IPS DF 4.7 (cell line): ENCODE results near the gene ORM2.
"Not testable (repeated sequence)": the region's sequence is repeated elsewhere in the genome, so short reads cannot be mapped to it uniquely, and the experiment has no call there.

Experiments used
- DNase-seq: peaks from one replicate; pipeline ENCODE4 v3.0.0-alpha.2; 2013; ENCODE audit warnings: low spot score; ENCODE audit errors: extremely low read depth

The ORM2 gene

GRCh38 chr9:114313186-114313585 is 16.5 kb upstream of the ORM2 start:
- DNase-seq: no peak

- no peak for DNase-seq
Observed at GRCh38 chr9:114314256-114314867, 15.3 kb upstream of the ORM2 start.

- DNase-seq: no peak
Observed at GRCh38 chr9:114314881-114315722, 14.6 kb upstream of the ORM2 start.

DNA sequence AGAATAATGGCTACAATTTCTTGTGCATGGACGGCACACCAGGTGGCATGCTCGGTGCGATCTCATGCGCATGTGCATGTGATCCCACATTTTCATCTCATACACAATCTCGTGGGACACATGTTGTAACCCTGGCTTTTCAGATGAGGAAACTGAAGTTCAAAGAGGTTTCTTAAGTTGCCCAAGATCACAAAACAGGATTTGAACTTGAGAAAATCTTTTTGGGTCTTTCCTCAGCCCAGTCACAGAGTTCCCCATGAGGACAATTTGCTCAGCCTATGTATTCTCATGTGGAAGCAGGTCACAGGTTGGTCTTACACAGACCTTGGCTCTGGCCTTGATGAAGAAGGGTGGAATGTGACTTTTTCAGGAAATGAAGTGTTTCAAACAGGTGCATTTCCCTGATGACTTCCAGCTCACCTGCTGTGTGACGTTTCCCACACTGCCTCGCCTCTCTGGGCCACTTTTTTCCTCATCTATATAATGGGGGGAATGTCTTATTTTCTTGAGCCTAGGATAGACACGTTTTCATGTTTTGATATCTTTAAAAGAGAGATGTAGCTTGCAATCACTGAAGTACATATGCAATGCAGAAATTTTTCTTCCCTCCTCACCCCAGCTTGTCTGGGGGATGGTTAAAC is 13.8 kb upstream of the ORM2 start:
- DNase-seq: no peak

GRCh38 chr9:114316605-114317230 is 13.0 kb upstream of the ORM2 start:
- DNase-seq: no peak

- no peak for DNase-seq
Observed at GRCh38 chr9:114317665-114318357, 11.9 kb upstream of the ORM2 start.

GRCh38 chr9:114318416-114318815 is 11.3 kb upstream of the ORM2 start:
- DNase-seq: no peak

GRCh38 chr9:114319147-114319546 is 10.5 kb upstream of the ORM2 start:
- no peak for DNase-seq

DNA sequence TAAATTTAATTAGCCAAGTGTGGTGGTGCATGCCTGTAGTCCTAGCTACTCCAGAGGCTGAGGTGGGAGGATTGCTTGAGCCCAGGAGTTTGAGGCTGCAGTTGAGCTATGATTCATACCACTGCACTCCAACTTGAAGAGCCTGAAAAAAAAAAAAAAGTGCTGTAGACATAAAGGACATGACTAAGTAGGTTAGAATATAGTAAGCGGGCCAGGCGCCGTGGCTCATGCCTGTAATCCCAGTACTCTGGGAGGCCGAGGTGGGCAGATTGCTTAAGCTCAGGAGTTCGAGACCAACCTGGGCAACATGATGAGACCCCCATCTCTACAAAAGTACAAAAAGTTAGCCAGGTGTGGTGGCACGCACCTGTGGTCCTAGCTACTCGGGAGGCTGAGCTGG is 9.0 kb upstream of the ORM2 start:
- DNase-seq: not testable (repeated sequence)

DNA sequence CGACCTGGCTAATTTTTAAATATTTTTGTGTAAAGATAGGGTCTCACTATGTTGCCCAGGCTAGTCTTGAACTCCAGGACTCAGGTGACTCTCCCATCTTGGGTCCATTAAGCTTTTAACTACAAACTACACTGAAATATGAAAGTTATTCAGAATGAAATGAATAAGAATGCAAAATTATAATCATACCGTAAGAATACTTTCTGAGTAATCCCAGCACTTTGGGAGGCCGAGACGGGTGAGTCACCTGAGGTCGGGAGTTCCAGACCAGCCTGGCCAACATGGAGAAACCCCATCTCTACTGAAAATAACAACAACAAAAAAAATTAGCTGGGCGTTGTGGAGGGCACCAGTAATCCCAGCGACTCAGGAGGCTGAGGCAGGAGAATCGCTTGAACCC is 7.9 kb upstream of the ORM2 start:
- no peak for DNase-seq

GRCh38 chr9:114322160-114322818 is 7.4 kb upstream of the ORM2 start:
- DNase-seq: not testable (repeated sequence)

DNA sequence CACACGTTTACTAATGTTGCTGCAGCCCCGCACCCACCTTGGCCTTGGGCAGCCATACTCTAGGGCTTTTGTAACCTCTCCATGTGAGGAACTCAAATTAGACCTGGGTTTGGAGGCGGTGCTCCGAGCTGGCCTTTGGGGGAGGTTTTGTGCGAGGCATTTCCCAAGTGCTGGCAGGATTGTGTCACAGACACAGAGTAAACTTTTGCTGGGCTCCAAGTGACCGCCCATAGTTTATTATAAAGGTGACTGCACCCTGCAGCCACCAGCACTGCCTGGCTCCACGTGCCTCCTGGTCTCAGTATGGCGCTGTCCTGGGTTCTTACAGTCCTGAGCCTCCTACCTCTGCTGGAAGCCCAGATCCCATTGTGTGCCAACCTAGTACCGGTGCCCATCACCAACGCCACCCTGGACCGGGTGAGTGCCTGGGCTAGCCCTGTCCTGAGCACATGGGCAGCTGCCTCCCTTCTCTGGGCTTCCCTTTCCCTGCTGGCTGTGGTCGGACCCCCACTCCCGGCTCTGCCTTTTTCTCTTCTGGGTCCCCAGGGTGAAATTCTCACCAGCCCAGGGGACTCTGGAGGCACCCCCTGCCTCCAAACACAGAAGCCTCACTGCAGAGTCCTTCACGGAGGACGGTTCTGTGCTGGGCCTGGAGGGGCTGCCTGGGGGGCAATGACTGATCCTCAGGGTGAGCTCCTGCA is 6.7 kb upstream of the ORM2 start, which contains the start of gene ORM1:
ORM1 (plus strand) TSS at position 268 of the 701 bp plus-strand sequence; CDS start at position 304, 36 bp downstream.
- not testable (repeated sequence) for DNase-seq

DNA sequence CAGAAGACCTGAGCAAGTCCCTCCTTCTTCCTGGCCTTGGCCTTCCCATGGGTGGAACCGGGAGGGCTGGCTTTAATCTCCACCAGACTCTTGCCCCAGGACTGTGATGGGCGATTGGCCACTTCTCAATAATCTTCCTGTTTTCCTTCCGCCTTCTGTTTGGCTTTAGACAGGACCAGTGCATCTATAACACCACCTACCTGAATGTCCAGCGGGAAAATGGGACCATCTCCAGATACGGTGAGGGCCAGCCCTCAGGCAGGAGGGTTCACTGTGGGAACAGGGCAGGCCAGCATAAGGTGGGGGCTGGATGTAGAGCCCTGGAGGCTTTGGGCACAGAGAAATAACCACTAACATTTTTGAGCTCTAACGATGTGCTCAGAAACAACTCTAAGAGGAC is 5.8 kb upstream of the ORM2 start:
- DNase-seq: not testable (repeated sequence)

GRCh38 chr9:114324492-114324891 is 5.2 kb upstream of the ORM2 start:
- no peak for DNase-seq

DNA sequence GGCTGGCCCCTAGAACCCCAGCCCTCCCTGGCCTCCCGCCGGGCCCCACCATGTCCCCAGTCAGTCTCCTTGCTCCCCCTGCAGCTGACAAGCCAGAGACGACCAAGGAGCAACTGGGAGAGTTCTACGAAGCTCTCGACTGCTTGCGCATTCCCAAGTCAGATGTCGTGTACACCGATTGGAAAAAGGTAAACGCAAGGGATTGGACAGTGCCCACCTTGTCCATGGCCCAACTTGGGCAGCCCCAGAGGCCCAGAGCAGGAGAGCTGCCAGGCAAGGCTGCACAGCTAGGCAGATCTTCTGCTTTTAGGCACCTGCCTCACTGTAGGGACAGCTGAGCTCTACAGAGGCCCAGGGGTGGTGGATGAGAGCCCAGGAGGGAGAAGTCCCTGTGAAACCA is 4.7 kb upstream of the ORM2 start:
- not testable (repeated sequence) for DNase-seq

DNA sequence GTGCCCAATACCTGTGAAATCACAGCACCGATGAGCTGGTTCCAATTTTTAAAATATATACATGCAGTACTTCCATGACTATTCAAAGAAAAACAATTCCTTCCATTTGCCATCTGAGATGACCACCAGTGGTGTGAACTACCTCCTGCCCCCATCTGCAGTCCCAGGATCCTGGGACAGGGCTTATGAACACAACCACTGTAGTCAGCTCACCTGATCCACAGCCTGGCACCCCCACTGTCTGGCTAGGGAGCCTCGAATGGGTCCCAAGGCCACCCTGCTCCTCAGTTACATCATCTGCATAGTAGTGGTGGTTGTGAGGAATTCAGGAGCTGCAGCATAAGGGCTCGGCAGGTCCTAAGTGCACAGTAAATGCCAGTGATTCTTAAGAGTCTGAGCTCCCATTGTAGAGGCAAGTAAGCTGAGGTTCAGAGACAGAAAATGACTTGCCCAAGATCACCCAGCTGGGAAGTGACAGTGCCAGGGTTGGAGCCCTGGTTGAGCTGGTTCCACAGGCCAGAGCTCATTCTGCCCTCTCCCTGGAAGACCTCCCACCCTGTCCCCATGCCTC is 3.9 kb upstream of the ORM2 start:
- DNase-seq: not testable (repeated sequence)

- DNase-seq: no peak
Observed at GRCh38 chr9:114327749-114328148, 1.9 kb upstream of the ORM2 start.

- not testable (repeated sequence) for DNase-seq
Observed at GRCh38 chr9:114328357-114328820, 1.3 kb upstream of the ORM2 start.

DNA sequence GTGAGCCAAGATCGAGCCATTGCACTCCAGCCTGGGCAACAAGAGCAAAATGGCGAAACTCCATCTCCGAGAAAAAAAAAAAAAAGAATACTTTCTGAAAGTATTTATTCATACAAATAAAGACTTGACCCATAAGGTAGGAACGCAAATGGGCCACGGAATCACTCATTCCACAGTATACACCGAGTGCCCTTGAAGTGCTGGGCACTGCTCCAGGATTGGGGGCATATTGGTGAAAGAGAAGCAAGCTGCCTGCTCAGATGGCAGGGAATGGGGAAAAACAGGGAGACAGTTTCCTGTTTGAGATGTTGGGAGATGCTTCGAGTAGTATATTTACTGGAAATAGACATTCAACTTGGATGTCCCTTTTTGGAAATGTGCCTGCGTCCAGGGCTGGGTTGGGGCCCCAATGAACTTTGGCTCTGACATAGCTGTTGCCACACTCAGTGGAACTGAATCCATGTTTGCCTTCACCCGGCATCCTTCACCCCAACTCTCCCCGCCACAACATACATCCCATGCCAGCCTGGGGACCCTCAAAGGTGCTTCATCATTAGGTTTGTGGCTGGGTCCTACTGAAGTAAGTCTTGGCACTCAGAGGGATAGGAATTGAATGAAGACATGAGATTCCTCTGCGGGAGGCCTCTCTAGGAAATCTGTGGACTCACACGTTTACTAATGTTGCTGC is 588 bp upstream of the ORM2 start:
- not testable (repeated sequence) for DNase-seq
